RPMI8226 (cell line): ENCODE data around the gene FRAS1.
"Not testable (repeated sequence)": the region's sequence is repeated elsewhere in the genome, so short reads cannot be mapped to it uniquely, and the experiment has no call there.

ENCODE experiments used
- DNase-seq: peaks from one replicate; pipeline ENCODE4 v3.0.0-alpha.2; 2015

Gene FRAS1

DNA sequence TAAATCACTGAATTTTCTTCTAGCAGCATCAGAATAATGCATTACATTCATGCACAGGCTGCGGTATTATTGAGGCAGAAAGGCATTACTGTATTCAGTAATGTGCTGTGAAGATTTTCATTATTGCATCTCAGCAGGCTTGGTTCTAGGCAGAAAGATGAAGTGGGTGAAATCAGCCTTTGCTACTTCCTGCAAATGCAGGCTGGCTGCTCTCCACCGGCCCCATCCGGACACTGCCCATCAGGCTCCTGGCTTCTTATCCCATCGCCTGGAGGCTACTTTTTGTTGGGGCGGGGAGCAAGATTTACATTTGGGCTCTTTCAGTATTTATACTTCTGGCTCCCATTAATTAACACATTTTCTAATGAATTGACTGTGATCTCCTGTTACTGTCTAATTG is 117.8 kb downstream of the FRAS1 start:
- no peak for DNase-seq

GRCh38 chr4:78179196-78179595 is 122.1 kb downstream of the FRAS1 start:
- no peak for DNase-seq

- not testable (repeated sequence) for DNase-seq
These were observed 124.6 kb downstream of the FRAS1 start for GRCh38 chr4:78181681-78182234.

DNA sequence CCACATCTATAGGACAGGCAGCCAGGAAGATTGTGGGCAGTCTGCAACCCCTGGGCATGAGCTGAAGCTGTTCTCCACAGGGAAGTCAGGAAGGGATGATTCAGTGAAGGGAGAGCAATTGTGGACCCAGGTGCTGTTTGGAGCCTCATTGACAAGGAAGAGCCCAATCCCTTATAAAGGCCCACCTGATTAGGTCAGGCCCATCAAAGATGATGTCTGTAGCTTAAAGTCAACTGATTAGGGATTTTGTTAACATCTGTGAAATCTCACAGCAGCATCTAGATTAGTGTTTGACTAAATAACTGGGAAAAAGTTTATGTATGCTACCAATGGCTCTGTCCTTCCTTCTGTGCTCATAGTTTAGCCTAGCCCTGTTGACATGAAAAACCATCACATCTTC is 127.5 kb downstream of the FRAS1 start:
- no peak for DNase-seq

DNA sequence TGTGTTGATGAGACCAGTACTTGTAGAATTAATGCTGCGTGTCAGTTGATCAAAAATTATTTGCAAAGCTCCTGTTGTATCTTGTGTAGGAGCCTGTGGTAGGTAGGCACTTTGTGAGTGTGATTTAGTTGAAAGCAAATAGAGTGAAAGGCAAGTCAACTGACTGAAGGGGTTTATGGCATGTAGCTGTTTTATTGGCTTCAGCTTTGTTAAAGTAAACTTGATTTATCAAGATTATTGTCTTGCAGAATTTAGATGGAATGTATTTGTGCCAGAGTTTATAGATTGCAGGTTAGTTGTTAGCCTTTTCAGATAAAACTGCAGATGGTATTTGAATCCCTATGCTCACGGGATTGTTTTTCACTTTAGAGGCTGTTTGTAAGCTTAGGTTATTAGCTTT is 128.0 kb downstream of the FRAS1 start:
- DNase-seq: no peak

GRCh38 chr4:78186597-78187543 is 129.7 kb downstream of the FRAS1 start:
- no peak for DNase-seq

GRCh38 chr4:78190068-78190467 is 132.9 kb downstream of the FRAS1 start:
- DNase-seq: no peak

- DNase-seq: no peak
These were observed 133.5 kb downstream of the FRAS1 start for GRCh38 chr4:78190595-78190994.

GRCh38 chr4:78197947-78198346 is 140.8 kb downstream of the FRAS1 start:
- no peak for DNase-seq

DNA sequence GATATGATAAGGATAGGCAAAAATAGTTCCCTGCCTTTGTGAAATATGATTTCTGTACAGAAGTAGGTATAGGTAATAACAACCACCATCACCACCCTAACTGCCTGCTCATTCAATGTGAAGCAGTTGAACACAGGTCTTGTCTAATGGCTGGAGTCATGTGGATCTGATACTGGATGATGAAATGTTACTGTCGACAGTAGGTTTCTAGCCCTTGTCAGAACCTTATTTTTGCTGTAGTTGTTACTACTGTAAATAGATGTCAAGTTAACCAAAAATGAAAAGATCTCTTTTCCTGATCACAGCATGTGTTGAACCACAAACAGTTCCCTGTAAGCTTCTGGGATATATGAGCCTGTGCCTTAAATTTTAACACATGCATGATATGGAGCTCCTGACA is 142.9 kb downstream of the FRAS1 start:
- DNase-seq: no peak

GRCh38 chr4:78200949-78201348 is 143.8 kb downstream of the FRAS1 start:
- no peak for DNase-seq

- DNase-seq: no peak
These were observed 147.1 kb downstream of the FRAS1 start for GRCh38 chr4:78204176-78204575.

GRCh38 chr4:78205591-78205990 is 148.5 kb downstream of the FRAS1 start:
- no peak for DNase-seq

DNA sequence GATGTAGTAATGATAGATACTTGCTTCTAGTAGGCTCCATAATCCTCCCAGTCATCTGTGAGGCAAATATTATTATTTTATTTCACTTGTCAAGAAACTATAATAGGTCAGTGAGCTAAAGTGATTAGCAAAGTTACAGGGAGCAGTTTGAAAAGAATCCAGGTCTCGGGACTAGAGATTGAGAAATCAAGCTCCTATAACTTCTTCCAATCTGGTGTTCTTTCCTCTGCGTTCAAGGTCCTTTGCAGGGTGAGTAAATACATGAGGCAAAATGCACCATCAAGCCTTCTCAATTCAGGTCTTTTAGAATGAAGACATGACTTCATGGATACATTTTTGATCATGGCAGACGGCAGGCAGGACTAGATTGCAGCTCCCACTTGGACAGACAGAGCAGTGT is 150.4 kb downstream of the FRAS1 start:
- DNase-seq: no peak

DNA sequence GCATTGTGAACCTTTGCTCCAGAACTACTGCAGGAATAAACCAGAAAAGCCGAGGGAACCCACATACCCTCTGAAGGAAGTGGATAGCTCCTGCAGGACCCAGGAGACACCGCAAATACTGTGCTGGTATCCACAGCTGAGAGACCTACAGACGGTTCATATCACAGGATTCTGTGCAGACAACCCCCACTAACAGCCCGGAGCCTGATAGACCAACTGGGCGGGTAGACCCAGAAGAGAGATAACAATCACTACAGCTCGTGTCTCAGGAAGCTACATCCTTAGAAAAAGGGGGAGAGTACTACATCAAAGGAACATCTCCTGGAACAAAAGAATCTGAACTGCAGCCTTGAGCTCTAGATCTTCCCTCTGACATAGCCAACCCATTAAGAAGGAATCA is 150.8 kb downstream of the FRAS1 start:
- DNase-seq: no peak

DNA sequence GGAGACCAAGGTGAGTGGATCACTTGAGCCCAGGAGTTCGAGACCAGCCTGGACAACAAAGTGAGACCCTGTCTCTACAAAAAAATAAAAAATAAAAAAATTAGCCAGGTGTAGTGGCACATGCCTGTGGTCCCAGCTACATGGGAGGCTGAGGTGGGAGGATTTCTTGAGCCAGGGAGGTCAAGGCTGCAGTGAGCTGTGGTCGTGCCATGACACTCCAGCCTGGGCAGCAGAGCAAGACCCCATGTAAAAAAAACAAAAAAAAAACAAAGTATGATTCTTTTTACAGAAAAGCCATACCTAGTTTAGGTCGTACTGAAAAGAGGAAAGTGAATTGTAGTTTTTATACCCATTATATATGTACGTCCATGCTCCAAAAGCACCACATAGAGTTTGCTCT is 151.8 kb downstream of the FRAS1 start:
- not testable (repeated sequence) for DNase-seq

- DNase-seq: no peak
These were observed 153.7 kb downstream of the FRAS1 start for GRCh38 chr4:78210694-78211410.

DNA sequence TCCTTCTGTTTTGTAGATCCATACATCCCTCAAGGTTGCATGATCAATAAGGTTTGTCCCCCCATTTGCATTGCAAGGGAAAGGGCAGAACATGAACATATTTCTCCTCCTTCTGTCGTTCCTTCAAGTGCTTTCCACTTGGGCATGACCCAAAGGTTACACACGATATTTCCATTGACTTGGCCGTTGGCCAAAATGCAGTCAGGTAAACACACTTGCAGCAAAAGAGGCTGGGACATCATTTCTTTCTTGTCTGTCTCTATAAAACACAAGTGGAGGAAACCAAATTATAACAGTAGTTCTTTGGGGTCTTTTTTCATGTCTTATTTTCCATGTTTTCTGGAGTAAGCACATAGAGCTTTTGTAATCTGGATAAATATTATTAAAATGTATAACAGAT is 156.1 kb downstream of the FRAS1 start:
- no peak for DNase-seq

- DNase-seq: no peak
These were observed 157.0 kb downstream of the FRAS1 start for GRCh38 chr4:78214078-78214477.

- no peak for DNase-seq
These were observed 160.4 kb downstream of the FRAS1 start for GRCh38 chr4:78217557-78217956.

GRCh38 chr4:78218260-78218659 is 161.1 kb downstream of the FRAS1 start:
- DNase-seq: no peak

DNA sequence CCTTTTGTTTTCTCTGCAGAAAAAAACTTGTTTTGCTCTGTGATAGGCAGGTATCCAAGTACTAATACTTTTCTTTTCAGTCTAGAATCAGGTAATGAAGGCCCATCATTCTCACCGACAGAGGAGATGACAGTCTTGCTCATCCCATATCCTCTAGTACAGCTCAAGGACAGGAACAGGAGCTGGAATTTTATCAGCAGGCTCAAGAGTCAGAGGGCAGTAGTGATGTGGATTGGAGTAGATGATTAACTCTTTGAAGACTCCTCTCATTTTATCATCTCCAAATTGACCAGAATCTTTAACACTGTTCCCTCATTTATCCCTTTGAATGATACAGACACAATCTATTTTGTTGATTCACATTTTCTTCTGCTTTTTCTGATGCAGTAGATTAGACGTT is 162.7 kb downstream of the FRAS1 start:
- DNase-seq: no peak

- DNase-seq: no peak
These were observed 163.2 kb downstream of the FRAS1 start for GRCh38 chr4:78220283-78220682.
